ENCODE measurements around the gene PPP2R2C.

The PPP2R2C gene

GRCh38 chr4:6480534-6481088, 8.2 kb upstream of the PPP2R2C start:
- no peak for DNase-seq
- no peak overlapping the region for H2BK12ac ChIP-seq (ENCODE audit: low read length in 2 of 2)
- H2BK5ac ChIP-seq (ENCODE audit: low read depth, low read length, poor library complexity, severe bottlenecking) = no peak overlapping the region
- H2BK15ac ChIP-seq (ENCODE audit: low read depth, poor library complexity, severe bottlenecking) = no peak overlapping the region
- H3K9ac ChIP-seq (ENCODE audit: low read length) = no peak overlapping the region
- peaks cover 16 to 43% of the 10 kb centered on the region in 2 experiments for H3K27me3 ChIP-seq (ENCODE audit: control insufficient read depth in 1 of 2, insufficient read depth in 1 of 2, low read length in 2 of 2)
- no peak overlapping the region for H3K27ac ChIP-seq (ENCODE audit: low read length, poor library complexity, severe bottlenecking)
- H3K23ac ChIP-seq (ENCODE audit: low read length in 2 of 2) = no peak overlapping the region
- H2BK120ac ChIP-seq (ENCODE audit: low read depth, low read length) = no peak overlapping the region
- H3K4me2 ChIP-seq (ENCODE audit: low read length, poor library complexity, severe bottlenecking) = no peak overlapping the region
- 72% methylated on average over 4 of the region's 4 CpGs for WGBS
- no peak overlapping the region for H3K4ac ChIP-seq (ENCODE audit: low read depth in 1 of 2, low read length in 2 of 2)
- no peak overlapping the region for H4K8ac ChIP-seq (ENCODE audit: low read length)
- H3K36me3 ChIP-seq (ENCODE audit: control insufficient read depth in 1 of 2, insufficient read depth in 2 of 2, low read depth in 1 of 2, low read length in 2 of 2) = no peaks in the 10 kb centered on the region
- H3K4me3 ChIP-seq (ENCODE audit: insufficient read depth in 1 of 2, low read depth in 1 of 2, low read length in 2 of 2) = no peak overlapping the region
- no peak overlapping the region for H3K14ac ChIP-seq (ENCODE audit: low read length in 2 of 2)
- no peak overlapping the region for H2AK5ac ChIP-seq (ENCODE audit: low read length, severe bottlenecking)
- H3K4me1 ChIP-seq (ENCODE audit: control insufficient read depth, insufficient read depth, low read depth, low read length) = no peaks in the 10 kb centered on the region
- no peak overlapping the region for H4K91ac ChIP-seq (ENCODE audit: low read length)
- H3K18ac ChIP-seq (ENCODE audit: low read depth in 1 of 2, low read length in 2 of 2) = no peak overlapping the region
- no peaks in the 10 kb centered on the region for H3K79me1 ChIP-seq (replicated peaks; ENCODE audit: low read length, poor library complexity, severe bottlenecking)
- H2AFZ ChIP-seq (ENCODE audit: low read depth, low read length) = no peak overlapping the region
- peaks cover 12% of the 10 kb centered on the region for H3K9me3 ChIP-seq (ENCODE audit: control insufficient read depth, low read length)

GRCh38 chr4:6478546-6479220, 6.3 kb upstream of the PPP2R2C start:
- H3K4me2 ChIP-seq (ENCODE audit: low read length, poor library complexity, severe bottlenecking) = no peak overlapping the region
- no peak overlapping the region for H3K23ac ChIP-seq (ENCODE audit: low read length in 2 of 2)
- 75% methylated on average over 16 of the region's 17 CpGs for WGBS
- no peak overlapping the region for H2AFZ ChIP-seq (ENCODE audit: low read depth, low read length)
- no peak for DNase-seq
- H2BK5ac ChIP-seq (ENCODE audit: low read depth, low read length, poor library complexity, severe bottlenecking) = no peak overlapping the region
- H3K9me3 ChIP-seq (ENCODE audit: control insufficient read depth, low read length) = peaks cover 3% of the 10 kb centered on the region
- no peak overlapping the region for H3K9ac ChIP-seq (ENCODE audit: low read length)
- H2BK12ac ChIP-seq (ENCODE audit: low read length in 2 of 2) = no peak overlapping the region
- no peaks in the 10 kb centered on the region for H3K36me3 ChIP-seq (ENCODE audit: control insufficient read depth in 1 of 2, insufficient read depth in 2 of 2, low read depth in 1 of 2, low read length in 2 of 2)
- H2AK5ac ChIP-seq (ENCODE audit: low read length, severe bottlenecking) = no peak overlapping the region
- no peak overlapping the region for H3K14ac ChIP-seq (ENCODE audit: low read length in 2 of 2)
- no peak overlapping the region for H3K4me3 ChIP-seq (ENCODE audit: insufficient read depth in 1 of 2, low read depth in 1 of 2, low read length in 2 of 2)
- H2BK120ac ChIP-seq (ENCODE audit: low read depth, low read length) = no peak overlapping the region
- no peaks in the 10 kb centered on the region for H3K4me1 ChIP-seq (ENCODE audit: control insufficient read depth, insufficient read depth, low read depth, low read length)
- no peak overlapping the region for H3K4ac ChIP-seq (ENCODE audit: low read depth in 1 of 2, low read length in 2 of 2)
- H3K79me1 ChIP-seq (replicated peaks; ENCODE audit: low read length, poor library complexity, severe bottlenecking) = no peaks in the 10 kb centered on the region
- H3K27me3 ChIP-seq (ENCODE audit: control insufficient read depth in 1 of 2, insufficient read depth in 1 of 2, low read length in 2 of 2) = peaks cover 26 to 50% of the 10 kb centered on the region in 2 experiments
- H4K8ac ChIP-seq (ENCODE audit: low read length) = no peak overlapping the region
- H3K18ac ChIP-seq (ENCODE audit: low read depth in 1 of 2, low read length in 2 of 2) = no peak overlapping the region
- no peak overlapping the region for H4K91ac ChIP-seq (ENCODE audit: low read length)
- H3K27ac ChIP-seq (ENCODE audit: low read length, poor library complexity, severe bottlenecking) = no peak overlapping the region
- no peak overlapping the region for H2BK15ac ChIP-seq (ENCODE audit: low read depth, poor library complexity, severe bottlenecking)

GRCh38 chr4:6476893-6477292, 4.5 kb upstream of the PPP2R2C start:
- Histone ChIP-seq H4K8ac (ENCODE audit: low read length) (no peak overlapping the region), H3K4me3 (ENCODE audit: insufficient read depth in 1 of 2, low read depth in 1 of 2, low read length in 2 of 2) (no peak overlapping the region), H3K9ac (ENCODE audit: low read length) (no peak overlapping the region), H3K27me3 (ENCODE audit: control insufficient read depth in 1 of 2, insufficient read depth in 1 of 2, low read length in 2 of 2) (peaks cover 38 to 55% of the 10 kb centered on the region in 2 experiments), H2BK12ac (ENCODE audit: low read length in 2 of 2) (no peak overlapping the region), H2BK120ac (ENCODE audit: low read depth, low read length) (no peak overlapping the region), H3K14ac (ENCODE audit: low read length in 2 of 2) (no peak overlapping the region), H3K9me3 (ENCODE audit: control insufficient read depth, low read length) (no peaks in the 10 kb centered on the region), H3K4me1 (ENCODE audit: control insufficient read depth, insufficient read depth, low read depth, low read length) (peaks cover 6% of the 10 kb centered on the region), H3K27ac (ENCODE audit: low read length, poor library complexity, severe bottlenecking) (no peak overlapping the region), H4K91ac (ENCODE audit: low read length) (no peak overlapping the region), H2AFZ (ENCODE audit: low read depth, low read length) (no peak overlapping the region), H3K79me1 (replicated peaks; ENCODE audit: low read length, poor library complexity, severe bottlenecking) (no peaks in the 10 kb centered on the region), H3K4ac (ENCODE audit: low read depth in 1 of 2, low read length in 2 of 2) (no peak overlapping the region), H3K23ac (ENCODE audit: low read length in 2 of 2) (no peak overlapping the region), H2BK15ac (ENCODE audit: low read depth, poor library complexity, severe bottlenecking) (no peak overlapping the region), H2BK5ac (ENCODE audit: low read depth, low read length, poor library complexity, severe bottlenecking) (no peak overlapping the region), H3K4me2 (ENCODE audit: low read length, poor library complexity, severe bottlenecking) (no peak overlapping the region), H3K36me3 (ENCODE audit: control insufficient read depth in 1 of 2, insufficient read depth in 2 of 2, low read depth in 1 of 2, low read length in 2 of 2) (no peaks in the 10 kb centered on the region), H3K18ac (ENCODE audit: low read depth in 1 of 2, low read length in 2 of 2) (no peak overlapping the region), H2AK5ac (ENCODE audit: low read length, severe bottlenecking) (no peak overlapping the region)
- no peak for DNase-seq
- 86% methylated on average over 4 of the region's 4 CpGs for WGBS

GRCh38 chr4:6475492-6476020, 3.1 kb upstream of the PPP2R2C start:
- H3K4me1 ChIP-seq (ENCODE audit: control insufficient read depth, insufficient read depth, low read depth, low read length) = peaks cover 13% of the 10 kb centered on the region
- no peak overlapping the region for H3K27ac ChIP-seq (ENCODE audit: low read length, poor library complexity, severe bottlenecking)
- H2BK12ac ChIP-seq (ENCODE audit: low read length in 2 of 2) = no peak overlapping the region
- H3K23ac ChIP-seq (ENCODE audit: low read length in 2 of 2) = no peak overlapping the region
- H3K27me3 ChIP-seq (ENCODE audit: control insufficient read depth in 1 of 2, insufficient read depth in 1 of 2, low read length in 2 of 2) = peaks cover 41 to 57% of the 10 kb centered on the region in 2 experiments
- no peak overlapping the region for H3K14ac ChIP-seq (ENCODE audit: low read length in 2 of 2)
- H3K36me3 ChIP-seq (ENCODE audit: control insufficient read depth in 1 of 2, insufficient read depth in 2 of 2, low read depth in 1 of 2, low read length in 2 of 2) = no peaks in the 10 kb centered on the region
- H3K79me1 ChIP-seq (replicated peaks; ENCODE audit: low read length, poor library complexity, severe bottlenecking) = no peaks in the 10 kb centered on the region
- no peak overlapping the region for H4K91ac ChIP-seq (ENCODE audit: low read length)
- H2BK120ac ChIP-seq (ENCODE audit: low read depth, low read length) = no peak overlapping the region
- no peak overlapping the region for H3K4me3 ChIP-seq (ENCODE audit: insufficient read depth in 1 of 2, low read depth in 1 of 2, low read length in 2 of 2)
- H2BK15ac ChIP-seq (ENCODE audit: low read depth, poor library complexity, severe bottlenecking) = no peak overlapping the region
- no peak overlapping the region for H3K18ac ChIP-seq (ENCODE audit: low read depth in 1 of 2, low read length in 2 of 2)
- no peak overlapping the region for H4K8ac ChIP-seq (ENCODE audit: low read length)
- H2AFZ ChIP-seq (ENCODE audit: low read depth, low read length) = no peak overlapping the region
- H2BK5ac ChIP-seq (ENCODE audit: low read depth, low read length, poor library complexity, severe bottlenecking) = no peak overlapping the region
- WGBS = 90% methylated on average over 11 of the region's 11 CpGs
- no peak for DNase-seq
- no peak overlapping the region for H3K4me2 ChIP-seq (ENCODE audit: low read length, poor library complexity, severe bottlenecking)
- no peak overlapping the region for H3K4ac ChIP-seq (ENCODE audit: low read depth in 1 of 2, low read length in 2 of 2)
- no peak overlapping the region for H2AK5ac ChIP-seq (ENCODE audit: low read length, severe bottlenecking)
- H3K9ac ChIP-seq (ENCODE audit: low read length) = no peak overlapping the region
- H3K9me3 ChIP-seq (ENCODE audit: control insufficient read depth, low read length) = no peaks in the 10 kb centered on the region
